Mucosa of descending colon (tissue), 3 donors: ENCODE data around the gene RHCG. TPM values are rescaled to one million over a fixed set of nuclear protein-coding genes. Genes with fewer than 3 reads are reported as not detected.

Experiments used
- ATAC-seq: fragments of 200-7000 bp; cut with Tn5 transposase; one replicate; pipeline ENCODE4 v1.9.1; 2020; ENCODE audit warnings: mild to moderate bottlenecking, moderate library complexity
- DNase-seq, 3 donors: peaks; one replicate each; pipeline ENCODE4 v3.0.0-alpha.2; 2020
- H3K36me3 ChIP-seq: fragments of 200-600 bp; one replicate; pipeline ENCODE4 v1.8.0; 2021; ENCODE audit warnings: low read depth, mild to moderate bottlenecking
- H3K4me1 ChIP-seq: fragments of 200-600 bp; one replicate; pipeline ENCODE4 v1.8.0; 2021; ENCODE audit warnings: low read depth, mild to moderate bottlenecking
- H3K4me3 ChIP-seq: fragments of 200-600 bp; one replicate; pipeline ENCODE4 v1.8.0; 2021; ENCODE audit warnings: mild to moderate bottlenecking
- H3K9me3 ChIP-seq: fragments of 200-600 bp; one replicate; pipeline ENCODE4 v1.8.0; 2021; ENCODE audit warnings: mild to moderate bottlenecking
- CTCF ChIP-seq: fragments of 200-600 bp; IDR thresholded peaks from one replicate; pipeline ENCODE4 v1.8.0; 2022; ENCODE audit warnings: antibody characterized with exemption, mild to moderate bottlenecking
- intact Hi-C, 2 donors: fragments of 100-400 bp; cut with DNase I in 1 of 2; cut with micrococcal nuclease in 1 of 2; formaldehyde crosslinking; loops; one replicate each; pipeline versions ENCODE4 v1.11.0 to v1.11.1; 2022; cut with DNase I, micrococcal nuclease
- total RNA-seq, 3 donors: library from RNA; stranded (reverse); fragmentation: NEBNext Ultra II Directional in 2 of 3; extraction: Animal tissue kit (Norgen Biotek cat#: 25700) in 2 of 3; gene quantifications; one replicate each; pipeline versions ENCODE4 v1.2.1 to v1.2.4, GENCODE V29; 2021 to 2023
- donor health status: DM: no; HTN: no; CAD: no; lungs with moderate emphysema.
- donor health status: DM: no; HTN: no; CAD: no.
- donor health status: DM: no; HTN: yes; CAD: no.

Gene RHCG
- total RNA-seq, 3 donors from 2014 or later = 0.98 TPM; not detected in 2

DNA sequence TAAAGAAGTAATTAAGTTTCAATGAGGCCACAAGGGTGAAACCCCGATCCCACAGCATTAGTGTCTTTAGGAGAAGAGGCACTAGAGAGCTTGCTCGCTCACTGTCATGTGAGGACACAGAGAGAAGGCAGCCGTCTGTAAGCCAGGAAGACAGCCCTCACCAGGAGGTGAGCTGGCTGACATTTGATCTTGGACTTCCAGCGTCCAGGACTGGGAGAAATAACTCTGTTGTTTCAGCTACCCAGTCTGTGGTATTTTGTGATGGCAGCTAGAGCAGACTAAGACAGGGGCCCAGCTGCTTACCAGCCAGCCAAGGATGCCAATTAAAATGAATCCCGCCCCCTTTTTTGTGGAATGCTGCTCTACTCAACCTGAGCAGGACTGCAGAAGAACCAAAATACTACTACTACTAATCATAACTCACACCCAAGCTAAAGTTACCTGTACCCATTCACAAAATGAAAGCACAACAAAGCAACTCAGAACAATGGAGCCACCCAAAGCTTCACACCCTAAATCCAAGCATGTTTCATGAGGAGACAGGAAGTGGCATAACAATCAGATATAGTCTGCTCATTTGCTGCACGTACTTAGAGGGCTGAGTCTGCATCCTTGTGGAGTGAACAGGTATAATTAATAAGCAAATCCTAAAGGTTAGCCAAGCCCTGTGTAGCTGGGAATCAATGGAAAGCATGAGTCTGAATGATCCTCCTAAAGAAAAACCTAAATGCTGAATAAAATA, 35.6 kb upstream of the RHCG start:
- intact Hi-C loops = no loop called here
- no peak for DNase-seq
- Histone ChIP-seq H3K4me1 (no peaks in the 10 kb centered on the region), H3K36me3 (no peaks in the 10 kb centered on the region), H3K4me3 (no peak overlapping the region), H3K9me3 (no peaks in the 10 kb centered on the region)
- no peak for TF ChIP-seq CTCF
- ATAC-seq = no peak

GRCh38 chr15:89530976-89531375, 34.6 kb upstream of the RHCG start:
- Histone ChIP-seq H3K4me1 (no peaks in the 10 kb centered on the region), H3K4me3 (no peak overlapping the region), H3K36me3 (no peaks in the 10 kb centered on the region), H3K9me3 (no peaks in the 10 kb centered on the region)
- intact Hi-C loops = no loop called here
- no peak for TF ChIP-seq CTCF
- DNase-seq = no peak
- ATAC-seq = no peak

DNA sequence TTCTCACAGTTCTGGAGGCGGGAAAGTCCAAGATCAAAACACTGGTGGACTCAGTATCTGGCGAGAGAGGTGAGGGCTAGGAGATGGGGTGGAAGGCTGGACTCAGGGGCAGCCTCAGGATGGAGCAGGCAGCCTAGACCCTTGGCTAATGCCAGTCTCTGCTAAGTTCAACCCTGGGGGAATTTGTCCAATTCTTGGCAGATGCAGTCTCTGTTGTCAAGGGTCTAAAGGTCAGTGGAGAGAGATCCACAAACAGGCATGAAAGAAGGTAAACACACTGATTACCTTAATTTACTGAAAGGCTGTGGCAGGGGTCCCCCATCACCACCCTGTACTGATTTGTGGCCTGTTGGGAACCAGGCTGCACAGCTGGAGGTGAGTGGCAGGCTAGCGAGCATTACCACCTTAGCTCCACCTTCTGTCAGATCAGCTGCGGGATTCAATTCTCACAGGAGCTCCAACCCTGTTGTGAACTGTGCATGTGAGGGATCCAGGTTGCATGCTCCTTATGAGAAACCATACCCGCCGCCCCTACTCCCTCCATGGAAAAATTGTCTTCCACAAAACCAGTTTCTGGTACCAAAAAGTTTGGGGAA, 32.5 kb upstream of the RHCG start:
- Histone ChIP-seq H3K36me3 (no peaks in the 10 kb centered on the region), H3K9me3 (no peaks in the 10 kb centered on the region), H3K4me3 (no peak overlapping the region), H3K4me1 (no peaks in the 10 kb centered on the region)
- ATAC-seq (no peak), DNase-seq (no peak)
- intact Hi-C loops = no loop called here
- TF ChIP-seq CTCF = no peak

DNA sequence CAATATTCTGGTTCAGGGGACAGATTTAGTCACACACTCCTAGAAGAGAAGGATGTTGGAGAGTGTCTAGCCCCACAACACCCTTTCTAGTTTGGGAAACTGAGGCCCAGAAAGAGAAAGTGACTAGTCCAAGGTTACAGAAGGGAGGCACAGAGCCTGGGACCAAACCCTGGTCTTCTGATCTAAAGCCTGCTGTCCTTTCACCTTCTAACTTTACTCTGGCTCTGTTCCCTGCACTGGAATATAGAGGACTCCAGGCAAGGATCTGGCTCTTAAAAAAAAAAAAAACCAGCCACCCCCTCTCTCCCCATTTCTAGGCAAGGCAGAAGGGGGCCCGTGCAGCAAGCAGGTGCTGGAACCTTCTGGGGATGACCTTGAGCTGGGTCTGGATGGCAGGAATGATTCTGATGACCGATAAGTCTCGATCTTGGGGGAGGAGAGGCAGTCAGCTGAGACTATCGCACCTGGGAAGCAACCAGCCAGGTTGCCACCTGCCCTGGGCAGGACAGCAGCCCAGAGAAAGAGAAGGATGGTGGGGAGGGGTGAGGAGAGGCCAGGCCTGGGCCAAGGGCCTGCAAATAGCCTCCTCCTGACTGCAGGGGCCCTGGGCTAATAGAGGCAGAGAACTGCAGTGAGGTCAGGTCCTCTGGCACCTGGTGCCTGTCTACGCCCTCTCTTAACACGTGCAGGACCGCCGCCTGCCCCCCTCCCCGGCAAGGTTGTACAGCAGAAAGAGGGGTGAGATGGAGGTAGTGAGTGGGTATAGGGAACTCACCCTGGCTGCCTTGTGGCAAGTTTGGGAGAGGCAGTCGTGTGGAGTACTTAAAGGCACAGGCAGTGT, 30.4 kb upstream of the RHCG start:
- no peak for TF ChIP-seq CTCF
- no peaks in the 10 kb centered on the region for H3K9me3 ChIP-seq
- H3K4me1 ChIP-seq = no peaks in the 10 kb centered on the region
- H3K4me3 ChIP-seq = no peak overlapping the region
- intact Hi-C loops = no loop called here
- no peaks in the 10 kb centered on the region for H3K36me3 ChIP-seq
- ATAC-seq (no peak), DNase-seq (no peak)

DNA sequence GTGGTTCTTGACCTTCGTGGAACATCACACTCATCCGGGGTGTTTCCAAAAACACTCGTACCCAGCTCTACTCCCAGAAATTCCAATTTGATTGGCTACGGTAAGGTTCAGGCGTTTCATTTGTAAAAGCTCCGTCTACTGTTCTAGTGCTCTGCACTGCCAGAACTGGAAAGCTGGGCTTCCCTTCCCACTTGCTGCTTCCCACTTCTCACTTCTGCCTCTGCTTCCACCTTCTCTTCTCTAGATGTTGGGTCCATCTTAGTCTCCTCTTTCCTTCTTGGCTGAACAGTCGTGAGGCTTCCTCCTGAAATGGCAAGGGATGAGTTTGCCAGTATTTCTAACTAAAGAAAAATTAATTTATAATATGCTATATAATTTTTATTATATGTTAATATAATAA, 29.8 kb upstream of the RHCG start:
- Histone ChIP-seq H3K9me3 (no peaks in the 10 kb centered on the region), H3K4me3 (no peak overlapping the region), H3K4me1 (no peaks in the 10 kb centered on the region), H3K36me3 (no peaks in the 10 kb centered on the region)
- TF ChIP-seq CTCF = no peak
- DNase-seq = no peak
- intact Hi-C loops = no loop called here
- no peak for ATAC-seq
